Stimulated activated CD8-positive, alpha-beta memory T cell treated with anti-CD3 and anti-CD28 coated beads, Interleukin-15, amount 100 ng/mL, for 1 hour (primary cell): ENCODE data around the gene IRF9.

Experiments
- DNase-seq: peaks from one replicate; pipeline ENCODE4 v3.0.0-alpha.2; 2020; ENCODE audit warnings: low read depth

Gene IRF9, protein sequence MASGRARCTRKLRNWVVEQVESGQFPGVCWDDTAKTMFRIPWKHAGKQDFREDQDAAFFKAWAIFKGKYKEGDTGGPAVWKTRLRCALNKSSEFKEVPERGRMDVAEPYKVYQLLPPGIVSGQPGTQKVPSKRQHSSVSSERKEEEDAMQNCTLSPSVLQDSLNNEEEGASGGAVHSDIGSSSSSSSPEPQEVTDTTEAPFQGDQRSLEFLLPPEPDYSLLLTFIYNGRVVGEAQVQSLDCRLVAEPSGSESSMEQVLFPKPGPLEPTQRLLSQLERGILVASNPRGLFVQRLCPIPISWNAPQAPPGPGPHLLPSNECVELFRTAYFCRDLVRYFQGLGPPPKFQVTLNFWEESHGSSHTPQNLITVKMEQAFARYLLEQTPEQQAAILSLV

DNA sequence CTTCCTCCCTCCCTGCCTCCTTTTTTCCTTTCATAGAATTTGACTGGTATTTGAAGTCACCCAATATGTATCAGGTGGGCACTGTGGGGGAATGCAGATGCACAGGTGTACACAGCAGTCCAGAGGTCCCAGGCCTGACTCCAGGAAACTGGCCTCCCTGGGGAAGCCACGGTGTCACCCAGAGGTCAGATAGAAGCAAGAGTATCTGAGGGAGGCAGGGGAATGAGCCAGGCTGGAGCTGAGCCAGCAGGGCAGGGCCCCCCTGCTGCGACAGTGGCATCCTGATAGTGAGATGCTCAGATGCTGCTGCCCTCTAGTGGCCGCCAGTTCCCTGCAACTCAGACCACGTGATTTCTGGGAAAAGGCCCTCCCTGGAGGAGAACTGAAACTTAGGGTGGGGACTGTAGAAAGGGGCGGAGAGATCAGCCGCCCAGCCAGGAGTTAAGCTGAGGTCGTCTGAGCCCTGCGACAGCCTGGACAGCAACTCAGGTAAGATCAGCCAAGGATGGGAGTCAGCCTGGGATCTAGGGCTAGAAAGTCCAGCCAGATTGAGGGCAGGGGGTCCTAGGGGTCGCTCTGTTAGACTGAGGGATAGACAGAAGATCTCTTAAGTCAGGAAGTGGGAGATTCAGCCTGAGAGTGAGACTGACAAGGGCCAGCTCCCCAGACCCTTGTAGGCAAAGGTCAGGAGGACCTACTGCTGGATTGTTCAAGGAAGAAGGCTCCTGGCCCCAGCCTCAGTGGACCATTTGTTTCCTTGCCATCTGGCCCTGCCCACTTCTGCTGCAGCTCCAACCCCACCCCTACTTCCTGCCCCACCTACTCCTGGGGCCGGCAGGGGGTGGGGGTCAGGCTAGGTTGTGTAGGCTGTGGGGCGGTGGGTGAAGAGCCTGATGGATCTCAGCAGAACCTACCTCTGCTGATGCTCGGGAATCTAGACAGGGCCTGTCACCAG is at the start of gene IRF9:
IRF9 (plus strand) TSS at position 416 of the 955 bp plus-strand sequence. CDS start 880 bp downstream, outside the sequence.
- peak; percentile 97 for DNase-seq

DNA sequence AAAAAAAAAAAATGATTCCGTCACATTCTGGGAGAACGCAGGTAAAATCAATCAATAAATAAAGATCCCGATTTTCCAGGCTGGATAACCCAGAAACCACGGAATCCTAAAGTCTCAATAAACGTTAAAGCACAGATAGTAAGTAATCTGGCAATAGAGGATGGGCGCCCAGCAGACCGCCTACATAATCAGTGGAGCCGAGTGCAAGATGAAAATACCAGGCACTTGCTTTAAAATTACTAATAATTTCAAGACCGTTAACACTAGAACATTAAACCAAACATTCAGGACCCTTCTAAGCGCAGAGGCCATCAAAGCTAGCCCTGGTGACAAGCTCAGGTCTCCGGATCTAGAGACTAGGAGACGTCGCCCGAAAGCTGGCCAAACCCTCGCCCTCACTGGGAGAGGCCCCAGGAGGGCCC is 47.7 kb upstream of the IRF9 start:
- DNase-seq = no peak

DNA sequence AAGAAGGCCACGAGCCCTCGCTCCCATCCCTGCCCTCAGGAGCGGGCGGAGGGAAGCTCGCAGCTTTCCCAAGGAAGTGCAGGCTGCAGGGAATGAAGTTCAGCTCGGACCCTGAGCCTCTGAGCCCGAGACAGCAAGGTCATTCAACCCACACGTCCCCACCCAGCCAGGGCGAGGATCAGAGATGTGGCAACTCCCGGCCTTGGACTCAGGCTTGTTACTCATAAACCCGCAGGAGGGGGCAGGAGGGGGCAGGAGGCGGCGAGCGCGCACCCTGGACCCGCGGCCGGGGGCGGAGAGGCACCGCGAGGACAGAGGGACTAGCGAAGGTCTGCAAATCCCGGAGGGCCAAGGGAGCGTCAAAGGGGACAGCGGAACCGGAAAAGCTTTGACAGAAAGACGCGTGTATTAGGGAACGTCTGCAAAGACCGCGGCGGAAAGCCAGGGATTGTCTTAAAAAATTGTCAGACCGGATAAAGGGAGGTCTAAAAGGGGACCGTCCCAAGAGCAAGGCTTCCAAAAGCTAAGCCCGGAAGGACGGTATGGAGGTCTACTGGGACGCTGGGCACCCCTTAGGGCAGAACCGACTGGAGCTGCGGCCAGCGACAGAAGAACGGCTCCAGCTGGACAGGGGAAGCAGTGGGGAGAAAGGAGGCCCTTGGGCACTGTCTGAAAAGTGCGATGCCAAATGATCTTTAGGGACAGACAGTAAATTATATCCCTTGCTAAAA is 47.1 kb upstream of the IRF9 start:
- peak; percentile 52 for DNase-seq

DNA sequence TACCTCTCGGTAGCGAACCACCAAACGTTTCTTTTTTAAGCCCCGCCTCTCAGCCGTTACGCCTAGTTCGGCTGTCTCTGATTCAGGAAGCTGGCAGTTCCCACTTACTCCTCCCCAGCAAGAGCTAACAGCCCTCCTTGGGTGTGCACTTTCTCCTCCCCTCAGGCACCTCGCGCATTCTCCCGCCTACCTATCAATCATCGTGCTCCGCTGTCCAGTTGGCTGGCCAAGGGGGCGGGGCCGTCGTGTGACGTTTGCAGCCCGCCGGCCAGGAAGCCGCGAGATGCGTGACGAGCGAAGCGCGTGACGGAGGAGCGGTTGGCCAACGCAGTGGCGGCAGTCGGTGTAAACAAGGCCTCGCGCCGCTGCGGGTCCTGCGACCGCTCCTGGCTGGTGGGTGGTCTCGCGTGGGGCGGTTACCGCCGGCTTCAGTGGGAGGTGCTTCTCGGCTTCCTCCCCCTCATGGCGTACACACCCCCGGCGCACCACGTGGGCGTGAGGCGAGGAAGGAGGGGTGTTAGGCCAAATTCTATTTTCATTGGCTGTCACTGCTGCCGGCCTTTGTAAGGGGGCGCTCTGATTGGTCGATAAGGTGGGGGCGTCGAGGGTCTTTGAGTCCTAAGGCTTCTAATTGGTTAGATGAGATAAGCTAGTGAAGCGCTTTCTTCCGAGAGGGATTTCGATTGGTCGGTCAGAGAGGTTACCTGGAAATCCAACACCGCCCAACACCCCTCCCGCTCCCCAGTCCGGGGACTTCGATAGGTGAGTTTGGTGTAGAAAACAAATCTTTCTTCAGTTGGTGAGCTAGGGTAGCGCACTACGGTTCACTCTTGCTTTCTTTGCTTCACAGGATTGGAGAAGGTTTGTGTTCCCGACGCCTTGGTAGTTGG is 46.3 kb upstream of the IRF9 start, which contains the start of the genes DCAF11 and NRL:
DCAF11 (plus strand) TSS at position 246 of the 890 bp plus-strand sequence. CDS start 818 bp downstream, outside the sequence.
NRL (minus strand) TSS at position 418 of the 890 bp plus-strand sequence. CDS start 32,101 bp downstream, outside the sequence.
- peak; percentile 94 for DNase-seq

DNA sequence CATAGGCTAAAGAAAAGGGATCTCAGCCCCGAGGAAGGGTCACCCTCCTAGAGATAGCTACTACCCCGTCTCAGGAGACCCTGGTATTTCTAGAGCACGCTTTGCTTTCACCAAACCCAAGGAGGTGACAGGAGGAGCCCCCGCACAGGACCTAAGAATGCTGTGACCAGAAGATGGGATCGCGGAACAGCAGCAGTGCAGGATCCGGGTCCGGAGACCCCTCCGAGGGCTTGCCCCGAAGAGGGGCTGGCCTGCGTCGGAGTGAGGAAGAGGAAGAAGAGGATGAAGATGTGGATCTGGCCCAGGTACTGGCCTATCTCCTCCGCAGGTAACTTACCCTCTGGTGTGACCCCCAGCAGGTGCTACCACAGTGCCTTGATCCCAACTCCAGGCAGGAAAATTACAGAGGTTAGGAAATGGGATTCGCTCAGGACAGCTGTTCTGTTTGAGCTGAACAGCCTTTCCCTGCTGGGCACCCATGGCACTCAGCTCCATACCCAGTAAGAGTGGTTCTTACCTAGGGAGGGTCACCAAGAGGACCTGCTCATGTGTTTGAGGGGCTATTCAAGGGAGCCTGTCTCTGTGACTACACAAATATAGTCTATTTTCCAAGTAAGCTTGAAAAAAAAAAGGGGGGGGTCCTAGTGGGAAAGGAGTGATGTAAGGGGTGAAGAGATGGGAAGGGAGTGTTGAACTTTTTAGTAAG is 45.5 kb upstream of the IRF9 start:
- no peak for DNase-seq

DNA sequence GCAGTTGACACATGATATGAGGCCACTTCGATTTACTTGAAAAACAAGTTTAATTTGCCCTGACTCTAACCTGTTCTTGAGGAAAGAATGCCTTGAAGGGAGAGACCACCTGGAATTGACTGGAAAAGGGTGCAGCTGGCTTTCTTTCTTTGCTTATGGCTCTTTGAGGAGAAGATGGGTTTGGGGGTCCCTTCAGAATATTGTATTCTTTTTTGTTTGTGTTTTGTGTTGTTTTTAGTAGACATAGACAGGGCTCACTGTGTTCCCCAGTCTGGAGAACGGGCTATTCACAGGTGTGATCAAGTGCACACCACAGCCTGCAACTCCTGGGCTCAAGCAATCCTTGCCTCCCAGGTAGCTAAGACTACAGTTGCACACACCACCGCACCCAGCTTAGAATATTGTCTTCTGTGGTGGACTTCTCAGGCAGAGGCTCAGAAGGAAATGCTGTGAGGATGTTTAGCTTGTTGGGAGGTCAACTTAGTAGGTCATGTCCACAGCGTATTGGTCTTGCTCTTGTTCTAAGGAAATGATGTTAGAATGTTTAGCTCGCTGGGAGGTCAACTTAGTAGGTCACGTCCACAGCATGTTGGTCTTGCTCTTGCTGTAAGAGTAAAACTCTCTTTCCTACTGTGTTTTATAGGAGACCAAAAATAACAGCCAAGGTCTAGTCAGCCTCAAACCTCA is 44.8 kb upstream of the IRF9 start:
- no peak for DNase-seq

DNA sequence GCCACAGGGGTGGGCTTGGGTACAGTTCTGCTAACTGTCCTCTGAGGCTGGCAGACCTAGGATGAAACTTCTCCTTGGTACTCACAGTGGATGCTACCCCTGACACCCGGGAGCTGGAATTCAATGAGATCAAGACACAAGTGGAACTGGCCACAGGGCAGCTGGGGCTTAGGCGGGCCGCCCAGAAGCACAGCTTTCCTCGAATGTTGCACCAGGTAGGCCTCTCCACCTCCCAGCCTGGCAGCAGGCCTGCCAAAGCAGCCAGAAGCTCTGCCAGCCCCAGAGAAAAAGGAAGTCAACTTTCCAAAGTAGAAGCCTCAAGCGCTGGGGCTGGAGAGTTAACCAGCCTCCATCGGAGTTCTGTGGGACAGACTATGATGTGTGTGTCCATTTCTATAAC is 43.9 kb upstream of the IRF9 start:
- DNase-seq = no peak

DNA sequence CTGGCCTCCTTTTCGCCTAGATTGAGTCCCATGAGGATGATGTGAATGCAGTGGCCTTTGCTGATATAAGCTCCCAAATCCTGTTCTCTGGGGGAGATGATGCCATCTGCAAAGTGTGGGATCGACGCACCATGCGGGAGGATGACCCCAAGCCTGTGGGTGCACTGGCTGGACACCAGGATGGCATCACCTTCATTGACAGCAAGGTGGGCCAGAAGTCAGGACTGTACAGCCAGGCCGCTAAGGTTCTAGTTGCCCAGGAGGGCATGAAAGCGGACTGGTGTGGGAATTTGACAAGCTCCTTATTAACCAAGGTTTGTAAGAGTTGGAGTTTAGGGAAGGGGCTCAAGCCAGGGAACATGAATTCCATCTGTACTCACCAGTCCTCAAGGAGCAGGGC is 41.4 kb upstream of the IRF9 start:
- DNase-seq = no peak

DNA sequence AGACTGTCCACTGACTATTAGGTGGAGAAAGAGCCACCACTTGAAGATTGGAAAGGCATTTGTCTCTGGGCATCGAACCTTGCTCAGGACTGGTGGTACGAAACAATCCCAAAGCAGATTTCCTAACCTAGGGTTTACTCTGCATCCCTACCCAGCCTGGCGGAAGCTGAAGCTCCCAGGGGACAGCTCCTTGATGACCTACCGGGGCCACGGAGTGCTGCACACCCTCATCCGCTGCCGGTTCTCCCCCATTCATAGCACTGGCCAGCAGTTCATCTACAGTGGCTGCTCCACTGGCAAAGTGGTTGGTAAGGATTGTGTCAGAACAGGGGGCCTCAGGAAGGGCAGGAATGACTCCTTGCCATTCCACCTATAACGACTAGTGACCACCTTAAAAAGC is 39.9 kb upstream of the IRF9 start:
- DNase-seq = no peak

DNA sequence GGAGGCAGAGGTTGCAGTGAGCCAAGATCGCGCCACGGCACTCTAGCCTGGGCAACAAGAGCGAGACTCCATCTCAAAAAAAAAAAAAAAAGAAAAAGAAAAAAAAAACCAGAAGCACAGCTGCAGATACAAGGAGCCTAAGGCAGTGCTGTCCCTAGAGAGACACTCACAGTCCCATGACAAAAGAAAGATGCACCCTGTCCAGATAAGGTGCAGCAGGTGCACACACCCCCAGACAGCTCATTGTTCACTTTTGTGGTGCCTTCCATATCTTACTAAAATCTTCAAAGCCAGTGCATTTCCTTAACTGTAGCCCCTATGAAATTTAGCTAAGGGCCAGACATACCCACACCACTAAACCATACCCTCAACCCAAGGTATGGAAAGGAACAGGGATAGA is 38.6 kb upstream of the IRF9 start:
- DNase-seq = no peak

DNA sequence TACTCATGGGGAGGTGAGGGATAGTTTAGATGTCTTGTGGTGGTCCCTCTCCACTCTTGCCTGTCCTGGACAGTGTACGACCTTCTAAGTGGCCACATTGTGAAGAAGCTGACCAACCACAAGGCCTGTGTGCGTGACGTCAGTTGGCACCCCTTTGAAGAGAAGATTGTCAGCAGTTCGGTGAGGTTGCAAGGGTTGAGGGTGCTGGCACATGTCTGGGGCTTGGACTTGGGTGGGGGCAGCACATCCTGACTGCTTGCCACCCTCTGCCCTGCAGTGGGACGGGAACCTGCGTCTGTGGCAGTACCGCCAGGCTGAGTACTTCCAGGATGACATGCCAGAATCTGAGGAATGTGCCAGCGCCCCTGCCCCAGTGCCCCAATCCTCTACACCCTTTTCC is 38.2 kb upstream of the IRF9 start:
- no peak for DNase-seq

DNA sequence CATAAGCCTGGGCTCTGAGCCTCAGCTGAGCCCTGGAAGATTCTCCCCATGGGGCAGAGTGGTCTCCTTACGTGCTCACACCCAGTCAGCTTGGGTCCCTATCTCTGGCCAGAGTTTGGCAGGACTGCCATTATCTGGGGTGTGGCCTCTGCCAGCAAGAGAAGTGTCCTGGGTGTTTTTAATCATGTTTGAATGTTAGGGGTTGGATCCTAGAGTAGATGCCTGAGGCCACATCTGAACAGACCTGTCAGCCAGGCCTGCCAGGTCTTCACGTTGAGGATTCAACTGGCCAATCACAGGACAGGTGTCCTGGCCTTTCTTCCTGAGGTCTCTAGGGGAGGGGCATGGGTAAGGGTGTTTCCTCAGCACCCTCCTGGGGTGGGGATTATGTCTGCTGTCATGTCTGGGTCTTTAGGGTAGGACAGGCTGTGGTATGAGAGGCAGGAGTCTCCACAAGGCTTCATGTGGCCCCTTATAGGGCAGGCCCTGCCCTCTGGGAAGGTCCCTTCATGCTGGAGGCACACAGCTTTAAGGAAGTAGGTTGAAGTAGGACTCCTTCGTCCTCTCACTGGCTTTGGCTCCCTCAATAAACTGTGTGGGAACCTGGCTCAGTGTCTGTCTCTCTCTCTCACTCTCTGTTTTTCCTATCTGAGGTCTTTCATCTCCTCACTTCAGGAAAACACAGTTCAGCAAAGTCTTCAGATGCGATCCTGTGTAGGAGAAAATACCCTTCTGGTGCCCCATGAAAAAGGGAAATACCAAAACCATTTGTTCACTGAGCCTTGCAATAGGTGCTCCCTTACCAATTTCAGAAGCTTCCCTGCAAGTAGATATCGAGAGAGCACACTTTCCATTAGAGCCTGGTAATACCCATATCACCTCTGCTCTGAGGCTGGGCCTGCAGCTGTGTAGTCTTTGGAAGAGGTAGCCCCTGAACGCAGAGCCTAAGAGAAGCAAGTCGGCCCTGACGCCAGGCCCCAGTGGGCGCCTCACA is 37.3 kb upstream of the IRF9 start:
- DNase-seq = no peak

DNA sequence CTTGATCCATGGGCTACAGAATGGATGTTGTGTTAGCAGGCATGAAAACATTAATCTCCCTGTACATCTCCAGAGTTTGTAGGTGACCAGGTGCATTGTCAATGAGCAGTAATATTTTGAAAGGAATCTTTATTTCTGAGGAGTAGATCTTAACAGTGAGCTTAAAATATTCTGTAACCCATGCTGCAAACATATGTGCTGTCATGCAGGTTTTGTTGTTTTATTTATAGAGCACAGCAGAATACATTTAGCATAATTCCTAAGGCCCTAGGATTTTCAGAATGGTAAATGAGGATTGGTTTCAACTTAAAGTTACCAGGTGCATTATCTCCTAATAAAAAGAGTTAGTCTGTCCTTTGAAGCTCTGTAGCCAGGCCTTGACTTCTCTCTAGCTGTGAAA is 34.1 kb upstream of the IRF9 start:
- no peak for DNase-seq

DNA sequence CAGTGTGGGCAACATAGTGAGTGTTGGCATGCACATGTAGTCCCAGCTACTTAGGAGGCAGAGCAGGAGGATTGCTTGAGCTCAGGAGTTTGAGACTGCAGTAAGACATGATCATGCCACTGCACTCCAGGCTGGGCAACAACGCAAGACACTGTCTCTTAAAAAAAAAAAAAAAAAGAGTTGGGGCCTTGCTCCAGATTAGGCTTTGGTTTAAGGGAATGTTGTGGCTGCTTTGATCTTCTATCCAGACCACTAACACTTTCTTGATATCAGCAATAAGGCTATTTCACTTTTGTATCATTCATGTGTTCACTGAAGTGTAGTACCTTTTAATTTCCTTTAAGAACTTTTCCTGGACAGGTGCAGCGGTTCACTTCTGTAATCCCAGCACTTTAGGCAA is 33.4 kb upstream of the IRF9 start:
- DNase-seq = no peak

DNA sequence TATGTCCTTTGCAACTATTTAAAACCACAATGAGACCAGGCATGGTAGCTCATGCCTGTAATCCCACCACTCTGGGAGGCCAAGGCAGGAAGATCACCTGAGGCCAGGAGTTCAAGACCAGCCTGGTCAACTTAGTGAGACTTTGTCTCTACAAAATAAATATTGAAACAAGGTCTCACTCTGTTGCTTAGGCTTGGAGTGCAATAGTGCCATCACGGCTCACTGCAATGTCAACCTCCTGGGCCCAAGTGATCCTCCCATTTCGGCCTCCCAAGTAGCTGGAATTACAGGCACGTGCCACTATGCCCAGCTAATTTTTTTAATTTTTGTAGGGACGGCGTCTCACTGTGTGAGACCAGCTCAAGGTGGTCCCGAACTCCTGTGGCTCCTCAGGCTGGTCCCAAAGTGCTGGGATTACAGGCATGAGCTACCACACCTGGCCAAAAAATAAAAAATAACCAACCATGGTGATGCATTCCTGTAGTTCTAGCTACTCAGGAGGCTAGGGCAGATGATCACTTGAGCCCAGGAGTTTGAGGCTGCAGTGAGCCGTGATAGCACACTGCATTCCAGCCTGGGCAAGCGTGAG is 31.6 kb upstream of the IRF9 start:
- no peak for DNase-seq

DNA sequence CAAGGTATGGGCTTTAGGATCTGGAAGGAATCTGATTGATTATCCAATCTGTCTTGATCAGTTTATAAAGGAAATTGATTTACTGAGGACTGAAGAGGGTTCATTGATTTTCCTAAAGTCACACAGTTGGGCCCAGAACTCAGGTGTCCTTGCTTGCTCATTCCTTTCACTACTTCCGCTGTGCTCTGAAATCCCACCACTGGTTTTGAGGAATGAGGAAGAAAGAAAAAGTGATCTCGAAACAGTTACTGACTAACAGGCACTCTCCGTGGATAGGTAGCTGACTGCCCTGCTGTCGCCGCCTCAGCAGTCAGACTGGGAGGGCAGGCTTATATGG is 30.7 kb upstream of the IRF9 start, which contains the start of gene FITM1:
FITM1 (plus strand) TSS at position 280 of the 337 bp plus-strand sequence. CDS start 905 bp downstream, outside the sequence.
- DNase-seq = no peak

DNA sequence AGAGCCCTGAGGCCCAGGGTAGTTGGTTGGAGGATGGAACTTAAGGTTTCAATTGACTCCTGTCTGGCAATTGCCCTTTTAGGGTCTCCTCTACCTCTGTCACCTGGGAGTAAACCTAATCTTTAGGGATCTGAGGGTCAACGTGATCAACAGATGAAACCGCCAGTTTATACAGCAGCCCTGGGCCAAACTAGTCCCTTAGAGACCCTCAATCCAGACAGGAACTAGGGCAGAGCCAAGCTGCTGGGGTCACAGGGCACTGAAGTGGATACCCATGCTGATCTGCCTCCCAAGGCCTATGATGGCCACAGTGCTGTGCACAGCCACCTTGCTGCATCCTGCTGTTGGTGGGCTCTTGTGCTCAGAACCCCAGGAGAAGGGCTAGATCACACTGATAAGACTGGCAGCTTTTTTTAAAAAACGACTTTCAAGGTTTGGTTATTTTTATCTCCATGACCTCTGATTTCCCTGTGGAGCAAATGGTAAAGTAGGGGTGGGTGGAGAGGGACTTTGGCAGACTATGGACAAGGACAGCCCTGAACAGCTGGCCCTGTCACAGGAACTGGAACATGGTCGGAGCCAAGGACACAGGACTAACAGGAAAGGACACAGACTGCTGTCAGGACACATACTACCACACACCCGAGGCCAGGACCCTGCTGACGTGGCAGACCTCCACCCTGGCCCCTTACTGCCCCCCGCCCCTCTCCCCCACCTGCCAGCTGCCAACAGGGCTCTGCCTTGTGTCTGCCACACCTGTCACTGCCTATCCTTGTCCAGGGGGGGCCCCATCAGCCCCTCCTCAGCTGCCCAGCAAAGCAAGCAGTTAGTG is 30.1 kb upstream of the IRF9 start:
- no peak for DNase-seq
